H1 (cell line): ENCODE data around the gene DHX58. TPM values are rescaled to one million over a fixed set of nuclear protein-coding genes. Genes with fewer than 3 reads are reported as not detected.

Experiments
- BACH1 ChIP-seq: IDR thresholded peaks from 2 replicates; pipeline ENCODE4 v1.6.1; 2012; ENCODE audit warnings: low read length, improper control_type of control experiment
- EP300 ChIP-seq, 2 experiments: IDR thresholded peaks; 1 replicate in 1 of 2; 2 replicates in 1 of 2; pipeline ENCODE4 v1.6.1; 2011 to 2012; ENCODE audit warnings: low read depth in 2 of 2, low read length in 2 of 2, mild to moderate bottlenecking in 2 of 2, borderline replicate concordance in 1 of 2, inconsistent platforms in 1 of 2, moderate library complexity in 1 of 2
- RAD21 ChIP-seq, 2 experiments: IDR thresholded peaks in 1 of 2; conservative IDR thresholded peaks in 1 of 2; 2 replicates each; pipeline ENCODE4 v1.6.1; 2011; ENCODE audit warnings: low read depth in 2 of 2, low read length in 2 of 2, improper control_type of control experiment in 1 of 2, inconsistent platforms in 1 of 2, mild to moderate bottlenecking in 1 of 2, moderate library complexity in 1 of 2
- RNF2 ChIP-seq: fragments of 200-900, 300-1000 bp; sonication (generic); IDR thresholded peaks from 2 replicates; pipeline ENCODE4 v1.7.1; 2016; ENCODE audit warnings: borderline replicate concordance, low read depth, mild to moderate bottlenecking, antibody characterized with exemption, low read length; ENCODE audit not compliant: poor library complexity, severe bottlenecking; ENCODE audit errors: missing control alignments
- SIRT6 ChIP-seq: IDR thresholded peaks from one replicate; pipeline ENCODE4 v1.7.1; 2012; ENCODE audit warnings: low read length, inconsistent platforms
- TEAD4 ChIP-seq: IDR thresholded peaks from 2 replicates; pipeline ENCODE4 v1.6.1; 2012; ENCODE audit warnings: low read depth, low read length, inconsistent platforms, mixed read lengths
- polyA plus RNA-seq, 7 experiments: library from polyadenylated mRNA; depleted of rRNA in 3 of 7; stranded (reverse) in 5 of 7; unstranded in 2 of 7; fragments of >200 nt in 5 of 7; fragments of 200-250 nt in 2 of 7; gene quantifications; 1 replicate in 5 of 7; 2 replicates in 1 of 7; 4 replicates in 1 of 7; pipeline versions ENCODE4 v1.2.1 to v1.2.3, GENCODE V29; 2011 to 2013; ENCODE audit warnings: missing spikeins in 2 of 7, mixed read lengths in 2 of 7
- total RNA-seq: library from RNA; stranded (reverse); fragmentation: NEBNext Ultra II Directional; extraction: Animal tissue kit (Norgen Biotek cat#: 25700); gene quantifications from 2 replicates; pipeline ENCODE4 v1.2.1, GENCODE V29; 2021
- TF ChIP-seq, protein P1 (sequence below): fragments of 300-600 bp; sonication (generic); IDR thresholded peaks from 2 replicates; pipeline ENCODE4 v1.7.1; 2012; ENCODE audit warnings: low read length, moderate library complexity, mild to moderate bottlenecking, inconsistent platforms; ENCODE audit not compliant: insufficient replicate concordance
- TF ChIP-seq, protein P2 (sequence below), 3 experiments: IDR thresholded peaks; 1 replicate in 2 of 3; 2 replicates in 1 of 3; pipeline versions ENCODE4 v1.5.1 to v1.6.1; 2011; ENCODE audit warnings: low read length in 3 of 3, mild to moderate bottlenecking in 3 of 3, inconsistent platforms in 2 of 3, low read depth in 1 of 3, moderate library complexity in 1 of 3; ENCODE audit not compliant: insufficient read depth in 1 of 3; ENCODE audit errors: control extremely low read depth in 1 of 3

The DHX58 gene
- total and polyA plus RNA-seq, 2 of the 8 experiments (the other 6 are each of a cell fraction or from before 2014, with no cell fraction given), result 5.6 to 9.9 TPM

DNA sequence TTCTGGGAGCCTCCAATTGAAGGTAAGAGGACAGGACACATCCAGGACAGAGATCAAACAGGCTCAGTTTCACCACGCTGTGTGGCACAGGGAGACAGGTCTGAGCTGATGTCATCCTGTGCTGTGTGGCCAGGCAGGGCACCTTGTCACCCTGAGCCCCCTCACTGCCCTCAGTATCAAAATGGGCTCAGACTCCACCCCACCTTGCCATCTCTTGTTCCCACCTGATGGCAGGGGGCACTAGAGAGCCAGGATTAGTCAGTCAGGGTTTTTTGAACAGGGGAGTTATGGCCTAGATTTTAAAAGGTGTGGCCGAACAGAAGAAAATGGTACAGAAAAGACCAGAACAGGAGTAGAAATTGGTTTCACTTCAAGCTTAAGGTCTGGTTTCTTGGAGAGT is 6.0 kb upstream of the DHX58 start (continued):
- TF ChIP-seq, protein P1, sequence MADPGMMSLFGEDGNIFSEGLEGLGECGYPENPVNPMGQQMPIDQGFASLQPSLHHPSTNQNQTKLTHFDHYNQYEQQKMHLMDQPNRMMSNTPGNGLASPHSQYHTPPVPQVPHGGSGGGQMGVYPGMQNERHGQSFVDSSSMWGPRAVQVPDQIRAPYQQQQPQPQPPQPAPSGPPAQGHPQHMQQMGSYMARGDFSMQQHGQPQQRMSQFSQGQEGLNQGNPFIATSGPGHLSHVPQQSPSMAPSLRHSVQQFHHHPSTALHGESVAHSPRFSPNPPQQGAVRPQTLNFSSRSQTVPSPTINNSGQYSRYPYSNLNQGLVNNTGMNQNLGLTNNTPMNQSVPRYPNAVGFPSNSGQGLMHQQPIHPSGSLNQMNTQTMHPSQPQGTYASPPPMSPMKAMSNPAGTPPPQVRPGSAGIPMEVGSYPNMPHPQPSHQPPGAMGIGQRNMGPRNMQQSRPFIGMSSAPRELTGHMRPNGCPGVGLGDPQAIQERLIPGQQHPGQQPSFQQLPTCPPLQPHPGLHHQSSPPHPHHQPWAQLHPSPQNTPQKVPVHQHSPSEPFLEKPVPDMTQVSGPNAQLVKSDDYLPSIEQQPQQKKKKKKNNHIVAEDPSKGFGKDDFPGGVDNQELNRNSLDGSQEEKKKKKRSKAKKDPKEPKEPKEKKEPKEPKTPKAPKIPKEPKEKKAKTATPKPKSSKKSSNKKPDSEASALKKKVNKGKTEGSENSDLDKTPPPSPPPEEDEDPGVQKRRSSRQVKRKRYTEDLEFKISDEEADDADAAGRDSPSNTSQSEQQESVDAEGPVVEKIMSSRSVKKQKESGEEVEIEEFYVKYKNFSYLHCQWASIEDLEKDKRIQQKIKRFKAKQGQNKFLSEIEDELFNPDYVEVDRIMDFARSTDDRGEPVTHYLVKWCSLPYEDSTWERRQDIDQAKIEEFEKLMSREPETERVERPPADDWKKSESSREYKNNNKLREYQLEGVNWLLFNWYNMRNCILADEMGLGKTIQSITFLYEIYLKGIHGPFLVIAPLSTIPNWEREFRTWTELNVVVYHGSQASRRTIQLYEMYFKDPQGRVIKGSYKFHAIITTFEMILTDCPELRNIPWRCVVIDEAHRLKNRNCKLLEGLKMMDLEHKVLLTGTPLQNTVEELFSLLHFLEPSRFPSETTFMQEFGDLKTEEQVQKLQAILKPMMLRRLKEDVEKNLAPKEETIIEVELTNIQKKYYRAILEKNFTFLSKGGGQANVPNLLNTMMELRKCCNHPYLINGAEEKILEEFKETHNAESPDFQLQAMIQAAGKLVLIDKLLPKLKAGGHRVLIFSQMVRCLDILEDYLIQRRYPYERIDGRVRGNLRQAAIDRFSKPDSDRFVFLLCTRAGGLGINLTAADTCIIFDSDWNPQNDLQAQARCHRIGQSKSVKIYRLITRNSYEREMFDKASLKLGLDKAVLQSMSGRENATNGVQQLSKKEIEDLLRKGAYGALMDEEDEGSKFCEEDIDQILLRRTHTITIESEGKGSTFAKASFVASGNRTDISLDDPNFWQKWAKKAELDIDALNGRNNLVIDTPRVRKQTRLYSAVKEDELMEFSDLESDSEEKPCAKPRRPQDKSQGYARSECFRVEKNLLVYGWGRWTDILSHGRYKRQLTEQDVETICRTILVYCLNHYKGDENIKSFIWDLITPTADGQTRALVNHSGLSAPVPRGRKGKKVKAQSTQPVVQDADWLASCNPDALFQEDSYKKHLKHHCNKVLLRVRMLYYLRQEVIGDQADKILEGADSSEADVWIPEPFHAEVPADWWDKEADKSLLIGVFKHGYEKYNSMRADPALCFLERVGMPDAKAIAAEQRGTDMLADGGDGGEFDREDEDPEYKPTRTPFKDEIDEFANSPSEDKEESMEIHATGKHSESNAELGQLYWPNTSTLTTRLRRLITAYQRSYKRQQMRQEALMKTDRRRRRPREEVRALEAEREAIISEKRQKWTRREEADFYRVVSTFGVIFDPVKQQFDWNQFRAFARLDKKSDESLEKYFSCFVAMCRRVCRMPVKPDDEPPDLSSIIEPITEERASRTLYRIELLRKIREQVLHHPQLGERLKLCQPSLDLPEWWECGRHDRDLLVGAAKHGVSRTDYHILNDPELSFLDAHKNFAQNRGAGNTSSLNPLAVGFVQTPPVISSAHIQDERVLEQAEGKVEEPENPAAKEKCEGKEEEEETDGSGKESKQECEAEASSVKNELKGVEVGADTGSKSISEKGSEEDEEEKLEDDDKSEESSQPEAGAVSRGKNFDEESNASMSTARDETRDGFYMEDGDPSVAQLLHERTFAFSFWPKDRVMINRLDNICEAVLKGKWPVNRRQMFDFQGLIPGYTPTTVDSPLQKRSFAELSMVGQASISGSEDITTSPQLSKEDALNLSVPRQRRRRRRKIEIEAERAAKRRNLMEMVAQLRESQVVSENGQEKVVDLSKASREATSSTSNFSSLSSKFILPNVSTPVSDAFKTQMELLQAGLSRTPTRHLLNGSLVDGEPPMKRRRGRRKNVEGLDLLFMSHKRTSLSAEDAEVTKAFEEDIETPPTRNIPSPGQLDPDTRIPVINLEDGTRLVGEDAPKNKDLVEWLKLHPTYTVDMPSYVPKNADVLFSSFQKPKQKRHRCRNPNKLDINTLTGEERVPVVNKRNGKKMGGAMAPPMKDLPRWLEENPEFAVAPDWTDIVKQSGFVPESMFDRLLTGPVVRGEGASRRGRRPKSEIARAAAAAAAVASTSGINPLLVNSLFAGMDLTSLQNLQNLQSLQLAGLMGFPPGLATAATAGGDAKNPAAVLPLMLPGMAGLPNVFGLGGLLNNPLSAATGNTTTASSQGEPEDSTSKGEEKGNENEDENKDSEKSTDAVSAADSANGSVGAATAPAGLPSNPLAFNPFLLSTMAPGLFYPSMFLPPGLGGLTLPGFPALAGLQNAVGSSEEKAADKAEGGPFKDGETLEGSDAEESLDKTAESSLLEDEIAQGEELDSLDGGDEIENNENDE, result no peak
- peak; percentile 38 to 62 for TF ChIP-seq RAD21 (IDR thresholded peaks at IDR 0.05 in 1 of 2, conservative IDR thresholded peaks at IDR 0.05 in 1 of 2; ENCODE audit: low read depth in 2 of 2, low read length in 2 of 2)
- no peak for TF ChIP-seq RNF2
- TF ChIP-seq SIRT6, result no peak
- TF ChIP-seq, protein P2, sequence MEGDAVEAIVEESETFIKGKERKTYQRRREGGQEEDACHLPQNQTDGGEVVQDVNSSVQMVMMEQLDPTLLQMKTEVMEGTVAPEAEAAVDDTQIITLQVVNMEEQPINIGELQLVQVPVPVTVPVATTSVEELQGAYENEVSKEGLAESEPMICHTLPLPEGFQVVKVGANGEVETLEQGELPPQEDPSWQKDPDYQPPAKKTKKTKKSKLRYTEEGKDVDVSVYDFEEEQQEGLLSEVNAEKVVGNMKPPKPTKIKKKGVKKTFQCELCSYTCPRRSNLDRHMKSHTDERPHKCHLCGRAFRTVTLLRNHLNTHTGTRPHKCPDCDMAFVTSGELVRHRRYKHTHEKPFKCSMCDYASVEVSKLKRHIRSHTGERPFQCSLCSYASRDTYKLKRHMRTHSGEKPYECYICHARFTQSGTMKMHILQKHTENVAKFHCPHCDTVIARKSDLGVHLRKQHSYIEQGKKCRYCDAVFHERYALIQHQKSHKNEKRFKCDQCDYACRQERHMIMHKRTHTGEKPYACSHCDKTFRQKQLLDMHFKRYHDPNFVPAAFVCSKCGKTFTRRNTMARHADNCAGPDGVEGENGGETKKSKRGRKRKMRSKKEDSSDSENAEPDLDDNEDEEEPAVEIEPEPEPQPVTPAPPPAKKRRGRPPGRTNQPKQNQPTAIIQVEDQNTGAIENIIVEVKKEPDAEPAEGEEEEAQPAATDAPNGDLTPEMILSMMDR (IDR thresholded peaks at IDR 0.05; ENCODE audit: control extremely low read depth in 1 of 3, insufficient read depth in 1 of 3, low read depth in 1 of 3, low read length in 3 of 3), result peak; percentile 58 to 69 (median 61)
- no peak for TF ChIP-seq EP300 (IDR thresholded peaks at IDR 0.05; ENCODE audit: borderline replicate concordance in 1 of 2, low read depth in 2 of 2, low read length in 2 of 2)
- no peak for TF ChIP-seq TEAD4
- no peak for TF ChIP-seq BACH1
